GM21367 (cell line): Measurements from ENCODE around the gene C20orf144.
"Not testable (repeated sequence)": the region's sequence is repeated elsewhere in the genome, so short reads cannot be mapped to it uniquely, and the experiment has no call there.

Source experiments
- ATAC-seq: cut with Tn5 transposase; IDR thresholded peaks from one replicate; pipeline ENCODE4 v1.9.1; 2021; ENCODE audit not compliant: unreplicated experiment

C20orf144 gene

DNA sequence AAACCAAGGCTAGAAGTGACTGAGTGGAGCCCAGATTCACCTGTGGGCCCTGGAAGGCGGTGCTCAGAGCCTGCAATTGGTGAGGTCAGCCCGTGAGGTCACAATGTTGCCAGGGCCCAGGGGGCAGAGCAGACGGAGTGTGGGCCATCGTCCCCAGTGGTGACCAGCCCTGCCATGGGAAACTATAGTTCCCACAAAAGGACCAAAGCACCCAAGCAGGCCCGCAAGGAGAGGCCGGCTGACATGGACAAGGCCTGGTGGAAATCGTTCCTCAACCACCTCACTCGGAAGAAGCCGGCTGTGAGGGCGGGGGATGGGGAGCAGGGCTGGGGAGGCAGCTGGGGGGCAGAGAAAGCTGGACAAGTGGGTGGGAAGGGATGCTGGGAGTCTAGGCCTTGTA is at the start of gene C20orf144:
Gene C20orf144, plus strand, starts transcription at position 156 of the 400 bp plus-strand sequence. Its CDS starts 19 bp downstream, at position 175.
- ATAC-seq, result no peak

DNA sequence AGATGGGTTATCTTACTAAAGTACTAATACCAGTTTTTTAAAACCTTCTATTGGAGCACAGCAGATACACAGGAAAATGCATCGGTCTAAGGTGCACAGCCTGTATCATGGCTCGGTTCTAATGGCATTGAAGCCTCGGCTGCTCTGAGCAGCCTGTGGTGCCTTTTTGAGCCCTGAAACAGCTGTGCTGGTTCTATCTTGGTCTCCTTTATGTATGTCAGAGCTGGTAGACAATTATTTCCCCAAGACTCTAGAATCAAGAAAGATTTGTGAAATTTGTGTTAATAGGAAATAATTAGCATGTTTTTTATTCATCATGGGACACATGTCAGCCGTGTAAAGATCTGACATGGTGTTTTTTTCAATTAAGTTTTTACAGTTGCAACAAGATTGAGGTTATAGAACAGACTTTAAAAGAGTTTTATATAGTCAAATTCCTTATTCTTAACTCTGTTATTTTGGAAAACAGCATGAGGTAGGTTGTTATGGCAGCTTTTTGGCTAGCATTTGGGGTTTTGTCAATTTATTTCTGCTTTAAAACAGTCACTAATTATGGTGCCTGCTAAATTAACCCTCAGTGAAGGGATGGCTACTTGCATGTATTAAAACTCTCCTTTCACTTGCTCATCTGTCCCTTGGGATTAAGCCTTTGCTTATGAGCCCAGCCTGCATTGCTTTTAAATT is 40.3 kb upstream of the C20orf144 start:
- no peak for ATAC-seq

DNA sequence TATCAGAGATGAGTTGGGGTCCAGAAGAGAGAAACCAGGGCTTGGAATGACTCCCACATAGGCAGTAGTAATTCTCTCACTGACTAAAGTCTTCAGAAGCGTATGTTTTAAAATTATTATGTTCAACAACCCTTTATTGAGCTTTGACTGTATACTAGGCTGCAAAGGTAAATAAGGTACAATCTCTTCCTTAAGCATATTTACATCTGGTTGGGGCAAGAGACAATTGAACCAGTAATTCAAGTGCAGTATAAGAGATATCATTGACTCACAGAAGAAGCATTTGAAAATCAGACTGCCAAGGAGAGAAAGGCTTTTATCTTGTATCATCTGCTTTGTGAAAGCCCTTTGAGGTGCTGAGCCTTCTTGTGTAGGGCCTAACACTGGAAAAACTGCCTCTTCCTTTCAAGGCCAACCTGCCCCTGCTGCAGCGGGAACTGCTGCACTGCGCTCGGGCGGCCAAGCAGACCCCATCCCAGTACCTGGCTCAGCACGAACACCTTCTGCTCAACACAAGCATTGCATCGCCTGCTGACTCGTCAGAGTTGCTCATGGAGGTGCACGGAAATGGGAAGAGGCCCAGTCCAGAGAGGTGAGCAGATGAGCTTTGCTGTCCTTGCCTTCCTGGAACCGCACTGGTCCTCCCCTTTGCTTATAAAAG is 39.3 kb upstream of the C20orf144 start:
- no peak for ATAC-seq

DNA sequence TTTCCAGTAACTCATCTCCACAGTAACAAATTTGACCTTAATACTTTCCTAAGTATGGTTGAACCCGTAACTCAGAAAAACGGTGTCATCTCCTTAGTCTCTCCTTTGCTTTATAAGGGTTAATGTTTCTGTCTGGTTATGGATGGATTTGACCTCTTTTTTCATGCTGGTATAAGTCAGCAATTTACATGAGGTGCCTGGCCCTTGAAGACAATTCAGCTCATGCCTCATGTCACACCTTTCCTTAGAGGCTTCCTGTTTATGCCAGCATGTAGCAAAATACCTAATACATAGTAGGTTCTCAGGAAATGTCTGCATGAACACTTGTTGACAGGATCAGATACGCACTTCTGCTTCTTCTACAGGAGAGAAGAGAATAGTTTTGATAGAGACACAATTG is 37.7 kb upstream of the C20orf144 start:
- no peak for ATAC-seq

- no peak for ATAC-seq
Observed at GRCh38 chr20:33626190-33626589, 35.9 kb upstream of the C20orf144 start.

DNA sequence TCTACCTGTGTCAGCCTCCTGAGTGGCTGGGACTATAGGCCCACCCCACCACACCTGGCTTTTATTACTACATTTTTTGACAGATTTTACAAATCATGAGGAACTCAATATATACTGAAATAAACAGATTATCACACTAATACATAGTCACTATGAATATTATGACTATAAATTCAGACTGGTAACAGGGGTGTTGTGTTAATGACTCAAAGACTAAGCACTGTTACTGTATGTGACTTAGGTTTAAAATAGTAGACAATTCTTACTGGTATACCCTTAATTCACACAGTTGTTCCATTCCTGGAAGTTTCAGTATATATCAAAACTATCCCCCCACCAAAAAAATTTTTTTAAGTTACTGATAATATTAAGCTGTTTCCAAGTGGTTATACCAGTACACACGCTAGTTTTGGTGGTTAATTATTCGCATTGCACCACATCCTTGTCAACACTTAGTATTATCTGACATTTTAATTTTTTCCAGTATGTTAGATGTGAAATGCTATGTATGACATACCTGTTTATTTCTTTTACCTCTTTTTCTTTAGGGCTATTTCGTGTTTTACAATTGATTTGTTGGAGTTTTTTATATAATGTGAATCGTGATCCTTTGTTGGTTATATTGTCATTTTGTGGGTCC is 34.4 kb upstream of the C20orf144 start:
- no peak for ATAC-seq

DNA sequence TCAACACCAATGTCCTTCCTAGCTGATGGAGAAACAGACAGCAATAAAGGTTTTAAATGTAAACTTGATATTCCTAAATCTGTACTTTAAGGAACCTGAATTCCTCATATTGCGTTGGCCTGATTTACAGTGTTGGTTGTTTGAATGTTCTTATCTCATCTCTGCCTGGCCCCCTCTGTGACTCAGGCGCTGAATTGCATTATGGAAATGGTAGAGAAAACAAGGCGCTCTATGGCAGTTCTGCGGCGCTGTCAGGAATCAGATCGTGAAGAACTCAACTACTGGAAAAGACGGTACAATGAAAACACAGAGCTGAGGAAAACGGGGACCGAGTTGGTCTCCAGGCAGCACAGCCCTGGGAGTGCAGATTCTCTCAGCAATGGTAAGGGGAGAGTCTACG is 32.6 kb upstream of the C20orf144 start:
- no peak for ATAC-seq

DNA sequence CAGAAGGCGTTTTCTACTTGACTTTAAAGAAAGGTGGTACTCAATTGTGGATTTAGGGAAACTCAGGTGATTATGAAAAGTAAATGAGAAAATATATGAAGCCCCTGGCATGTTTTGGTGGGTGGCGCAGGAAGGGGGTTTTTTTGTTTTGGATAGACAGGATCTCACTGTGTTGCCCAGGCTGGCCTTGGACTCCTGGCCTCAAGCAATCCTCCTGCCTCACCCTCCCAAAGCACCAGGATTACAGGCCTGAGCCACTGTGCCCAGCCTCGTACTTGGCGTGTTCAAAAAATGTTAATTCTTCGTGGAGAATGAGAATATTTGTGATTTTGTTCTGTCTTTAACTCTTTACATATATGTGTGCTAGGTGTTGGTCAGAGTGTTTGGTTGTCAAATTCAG is 32.1 kb upstream of the C20orf144 start:
- ATAC-seq, result no peak

GRCh38 chr20:33630507-33630906 is 31.6 kb upstream of the C20orf144 start:
- ATAC-seq, result no peak

DNA sequence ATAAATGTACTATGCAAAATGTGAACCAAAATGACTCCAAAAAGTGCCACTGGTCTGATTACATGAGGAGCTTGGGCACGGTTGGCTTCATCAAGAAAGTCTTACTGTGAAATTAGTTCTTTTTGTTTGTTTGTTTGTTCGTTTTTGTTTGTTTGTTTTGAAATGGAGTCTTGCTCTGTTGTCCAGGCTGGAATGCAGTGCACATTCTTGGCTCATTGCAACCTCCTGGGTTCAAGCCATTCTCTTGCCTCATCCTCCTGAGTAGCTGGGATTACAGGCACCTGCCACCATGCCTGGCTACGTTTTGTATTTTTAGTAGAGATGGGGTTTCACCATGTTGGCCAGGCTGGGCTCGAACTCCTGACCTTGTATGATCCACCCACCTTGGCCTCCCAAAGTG is 30.2 kb upstream of the C20orf144 start:
- not testable (repeated sequence) for ATAC-seq

DNA sequence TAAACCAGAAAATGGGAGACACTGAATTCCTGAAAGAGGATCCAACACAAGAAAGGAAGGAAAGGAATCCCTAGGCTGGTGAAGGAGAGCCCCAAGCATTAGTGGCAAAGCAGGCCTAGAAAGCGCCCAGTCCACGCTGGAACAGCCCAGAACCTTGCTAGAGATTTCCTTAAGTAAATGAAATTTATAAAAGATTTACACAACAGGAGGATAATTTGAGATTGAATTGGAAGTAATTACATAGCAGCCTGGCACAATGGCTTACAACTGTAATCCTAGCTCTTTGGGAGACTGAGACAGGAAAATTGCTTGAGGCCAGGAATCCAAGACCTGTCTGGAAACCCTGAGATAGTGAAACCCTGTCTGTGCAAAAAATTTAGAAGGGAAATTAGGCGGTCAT is 26.8 kb upstream of the C20orf144 start:
- no peak for ATAC-seq

DNA sequence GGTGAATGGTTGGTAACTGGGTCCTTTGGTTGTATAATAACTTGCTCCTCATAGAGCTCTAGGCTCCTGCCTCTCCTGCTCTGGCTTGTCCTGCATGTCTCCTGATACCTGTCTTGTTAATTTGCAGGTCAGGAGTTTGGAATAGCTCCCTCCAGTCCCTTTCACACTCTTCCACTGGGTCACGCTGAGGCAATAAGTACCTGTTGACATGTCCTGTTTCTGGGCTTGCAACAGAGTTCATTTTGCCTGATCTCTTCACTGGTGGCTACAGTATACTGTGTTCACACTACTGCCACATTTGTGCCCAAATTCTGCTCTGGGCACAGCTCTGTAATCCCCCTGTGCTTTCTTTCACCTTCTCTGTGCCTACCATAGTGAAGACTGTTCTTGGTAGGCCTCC is 25.4 kb upstream of the C20orf144 start:
- ATAC-seq, result no peak

DNA sequence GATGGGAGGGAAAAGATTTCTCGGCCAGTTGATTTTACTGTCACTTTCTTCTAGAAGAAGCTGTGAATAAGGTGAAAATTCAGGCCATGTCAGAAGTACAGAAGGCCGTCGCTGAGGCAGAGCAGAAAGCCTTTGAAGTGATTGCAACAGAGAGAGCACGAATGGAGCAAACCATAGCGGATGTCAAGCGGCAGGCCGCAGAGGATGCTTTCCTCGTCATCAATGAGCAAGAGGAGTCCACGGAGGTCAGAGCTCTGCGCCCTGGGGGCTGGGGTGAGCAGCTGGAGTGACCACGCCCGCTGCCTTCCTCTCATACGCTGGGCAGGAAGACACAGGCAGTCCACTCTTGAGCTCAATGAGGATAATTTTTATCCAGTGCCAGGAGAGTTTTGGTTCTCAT is 21.8 kb upstream of the C20orf144 start:
- ATAC-seq, result no peak

- no peak for ATAC-seq
Observed at GRCh38 chr20:33644313-33645071, 17.6 kb upstream of the C20orf144 start.

GRCh38 chr20:33645072-33645358 is 17.1 kb upstream of the C20orf144 start:
- no peak for ATAC-seq

DNA sequence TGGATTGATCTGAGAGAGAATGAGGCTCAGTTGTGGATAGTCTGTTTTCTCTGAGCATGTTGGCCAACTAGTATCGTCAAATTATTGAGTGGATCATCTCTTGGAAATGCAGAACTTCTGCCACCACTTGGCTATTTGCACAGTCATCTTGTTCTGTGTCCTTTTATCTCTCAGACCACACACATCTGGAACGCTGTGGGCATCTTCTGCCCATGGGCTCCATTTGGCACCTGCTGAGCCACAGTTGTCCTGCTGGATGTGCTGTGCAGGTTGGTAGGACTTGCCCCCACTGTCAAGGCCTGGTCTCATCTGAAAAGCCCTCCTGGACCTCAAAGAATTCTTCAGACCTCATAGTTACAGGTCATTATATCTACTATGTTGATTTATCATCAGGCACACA is 16.7 kb upstream of the C20orf144 start:
- ATAC-seq, result no peak

- ATAC-seq, result no peak
Observed at GRCh38 chr20:33646191-33646590, 15.9 kb upstream of the C20orf144 start.

DNA sequence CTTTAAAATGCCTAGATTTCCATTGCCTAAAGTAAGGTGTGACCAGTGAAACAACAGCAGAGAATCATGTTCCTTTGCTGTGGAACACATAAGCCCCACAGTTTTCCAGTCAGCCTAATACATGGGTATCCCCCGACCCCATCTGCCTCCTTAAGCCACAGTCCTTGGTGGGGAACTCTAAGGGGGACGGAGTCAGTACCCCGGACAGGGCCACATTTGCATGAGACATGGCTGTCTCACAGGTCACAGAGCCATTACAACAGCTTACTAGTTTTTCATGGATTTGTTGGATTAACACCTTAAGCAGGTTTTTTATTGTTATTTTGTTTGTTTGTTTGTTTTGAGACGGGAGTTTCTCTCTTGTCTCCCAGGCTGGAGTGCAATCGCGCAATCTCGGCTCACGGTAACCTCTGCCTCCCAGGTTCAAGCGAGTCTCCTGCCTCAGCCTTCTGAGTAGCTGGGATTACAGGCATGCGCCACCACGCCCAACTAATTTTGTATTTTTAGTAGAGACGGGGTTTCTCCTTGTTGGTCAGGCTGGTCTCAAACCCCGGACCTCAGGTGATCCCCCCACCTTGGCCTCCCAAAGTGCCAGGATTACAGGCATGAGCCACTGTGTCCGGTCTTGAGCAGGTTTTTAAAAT is 15.0 kb upstream of the C20orf144 start:
- not testable (repeated sequence) for ATAC-seq

- no peak for ATAC-seq
Observed at GRCh38 chr20:33647603-33648395, 14.3 kb upstream of the C20orf144 start.

DNA sequence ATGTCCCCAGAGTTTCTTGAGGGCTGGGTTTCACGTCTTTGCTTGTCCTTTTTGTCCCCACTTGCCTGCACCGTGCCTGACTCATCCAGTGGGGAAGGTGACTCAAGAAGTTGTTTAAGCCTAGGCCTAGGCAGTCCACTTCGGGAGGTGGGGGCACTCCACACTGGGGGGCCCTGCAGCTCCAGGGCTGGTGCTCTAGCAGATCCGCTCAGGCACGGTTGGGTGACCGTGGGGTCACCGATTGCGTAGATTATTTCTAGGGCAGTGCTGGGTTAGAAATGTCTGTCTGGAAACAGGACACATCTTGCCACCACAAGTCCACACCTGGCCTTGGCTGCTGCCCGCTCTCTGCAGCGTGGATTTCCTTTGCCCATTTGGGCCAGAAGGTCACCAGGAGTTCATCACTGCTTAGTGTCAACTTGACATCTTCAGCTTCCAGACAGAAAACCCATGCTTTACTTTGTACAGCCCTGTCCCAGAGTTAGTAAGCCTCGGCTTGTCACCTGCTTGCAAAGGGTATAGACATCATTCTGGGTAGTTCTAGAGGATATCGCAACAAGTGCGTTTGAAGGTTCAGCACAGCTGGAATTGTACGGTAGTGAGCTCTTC is 13.6 kb upstream of the C20orf144 start:
- no peak for ATAC-seq
